Astrocyte of the spinal cord (primary cell): Measurements from ENCODE around the gene MTM1.

Source experiments
- DNase-seq: peaks from one replicate; pipeline ENCODE4 v3.0.0; 2011; ENCODE audit warnings: low read depth, low spot score
- H3K4me3 ChIP-seq: 2 replicates; pipeline ENCODE4 v1.5.1; 2011; ENCODE audit warnings: low read depth, mild to moderate bottlenecking, low read length, moderate library complexity
- in situ Hi-C: cut with HindIII; loops from 2 replicates; pipeline ENCODE4 v1.10.0; 2017; ENCODE audit warnings: low sequenced_read_pairs
- TF ChIP-seq, protein P1 (sequence below): IDR thresholded peaks from 2 replicates; pipeline ENCODE4 v1.5.1; 2012; ENCODE audit warnings: low read depth, mild to moderate bottlenecking, low read length, inconsistent platforms

MTM1 gene

DNA sequence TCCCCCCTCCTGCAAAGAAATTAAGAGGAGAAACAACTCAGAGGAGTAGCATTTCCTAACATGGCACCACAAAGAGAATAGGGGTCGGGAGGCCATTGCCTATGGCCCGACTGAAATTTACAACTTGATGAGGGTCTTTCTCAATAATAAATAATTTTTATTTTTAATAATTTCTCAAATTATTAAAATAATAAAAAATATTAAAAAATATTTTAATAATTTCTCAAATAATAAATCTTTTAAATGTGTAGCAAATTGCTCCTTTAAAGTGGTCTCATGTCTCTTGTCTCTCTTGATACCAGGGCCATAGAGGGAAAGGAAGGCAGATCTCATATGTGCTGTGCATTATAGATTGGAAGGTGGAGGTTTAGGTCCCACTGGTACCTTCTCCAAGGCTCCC is 75.5 kb downstream of the MTM1 start:
- TF ChIP-seq, protein P1, sequence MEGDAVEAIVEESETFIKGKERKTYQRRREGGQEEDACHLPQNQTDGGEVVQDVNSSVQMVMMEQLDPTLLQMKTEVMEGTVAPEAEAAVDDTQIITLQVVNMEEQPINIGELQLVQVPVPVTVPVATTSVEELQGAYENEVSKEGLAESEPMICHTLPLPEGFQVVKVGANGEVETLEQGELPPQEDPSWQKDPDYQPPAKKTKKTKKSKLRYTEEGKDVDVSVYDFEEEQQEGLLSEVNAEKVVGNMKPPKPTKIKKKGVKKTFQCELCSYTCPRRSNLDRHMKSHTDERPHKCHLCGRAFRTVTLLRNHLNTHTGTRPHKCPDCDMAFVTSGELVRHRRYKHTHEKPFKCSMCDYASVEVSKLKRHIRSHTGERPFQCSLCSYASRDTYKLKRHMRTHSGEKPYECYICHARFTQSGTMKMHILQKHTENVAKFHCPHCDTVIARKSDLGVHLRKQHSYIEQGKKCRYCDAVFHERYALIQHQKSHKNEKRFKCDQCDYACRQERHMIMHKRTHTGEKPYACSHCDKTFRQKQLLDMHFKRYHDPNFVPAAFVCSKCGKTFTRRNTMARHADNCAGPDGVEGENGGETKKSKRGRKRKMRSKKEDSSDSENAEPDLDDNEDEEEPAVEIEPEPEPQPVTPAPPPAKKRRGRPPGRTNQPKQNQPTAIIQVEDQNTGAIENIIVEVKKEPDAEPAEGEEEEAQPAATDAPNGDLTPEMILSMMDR, result no peak
- no peak for DNase-seq
- in situ Hi-C loops, result no loop called here
- H3K4me3 ChIP-seq, result no peak overlapping the region

DNA sequence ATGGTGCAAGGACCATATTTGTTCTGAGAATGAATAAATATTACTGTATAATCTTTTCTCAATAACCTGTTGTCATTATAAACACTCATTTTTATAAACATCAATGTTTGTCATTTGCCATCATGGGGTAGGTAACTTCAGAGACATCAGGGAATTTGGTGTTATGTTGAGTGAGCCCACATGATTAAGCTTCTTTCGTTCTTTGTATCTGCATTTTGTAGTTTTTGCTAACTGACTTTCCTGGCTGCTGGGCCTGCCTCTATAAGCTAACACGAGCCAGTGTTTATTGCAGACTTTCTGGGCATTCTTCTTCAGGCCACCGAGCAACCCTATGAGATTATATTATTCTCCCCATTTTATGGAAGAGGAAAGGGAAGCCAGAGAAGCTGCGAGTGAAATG is 76.0 kb downstream of the MTM1 start:
- no peak for DNase-seq
- H3K4me3 ChIP-seq, result no peak overlapping the region
- TF ChIP-seq, protein P1, result no peak
- in situ Hi-C loops, result no loop called here

DNA sequence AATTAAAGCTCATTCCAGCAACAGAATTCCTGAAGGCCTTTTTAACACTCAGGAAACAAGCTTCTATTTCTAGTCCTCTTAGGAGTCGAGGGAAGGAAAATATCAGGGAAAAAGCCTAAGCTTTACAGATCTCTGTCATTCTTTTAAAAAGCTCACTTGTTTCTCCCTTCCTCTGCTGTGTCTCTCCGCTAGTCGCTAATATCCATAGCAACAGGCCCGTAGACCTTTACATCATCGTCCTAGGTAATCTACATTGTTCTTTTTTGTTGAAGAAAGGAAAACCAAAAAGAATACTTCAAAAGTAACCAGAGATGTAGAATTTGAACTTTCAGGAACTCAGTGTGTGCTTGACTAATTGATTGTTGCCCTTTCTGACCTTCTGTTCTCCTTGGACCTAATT is 78.9 kb downstream of the MTM1 start:
- in situ Hi-C loops, result no loop called here
- no peak overlapping the region for H3K4me3 ChIP-seq
- no peak for DNase-seq
- TF ChIP-seq, protein P1, result no peak

DNA sequence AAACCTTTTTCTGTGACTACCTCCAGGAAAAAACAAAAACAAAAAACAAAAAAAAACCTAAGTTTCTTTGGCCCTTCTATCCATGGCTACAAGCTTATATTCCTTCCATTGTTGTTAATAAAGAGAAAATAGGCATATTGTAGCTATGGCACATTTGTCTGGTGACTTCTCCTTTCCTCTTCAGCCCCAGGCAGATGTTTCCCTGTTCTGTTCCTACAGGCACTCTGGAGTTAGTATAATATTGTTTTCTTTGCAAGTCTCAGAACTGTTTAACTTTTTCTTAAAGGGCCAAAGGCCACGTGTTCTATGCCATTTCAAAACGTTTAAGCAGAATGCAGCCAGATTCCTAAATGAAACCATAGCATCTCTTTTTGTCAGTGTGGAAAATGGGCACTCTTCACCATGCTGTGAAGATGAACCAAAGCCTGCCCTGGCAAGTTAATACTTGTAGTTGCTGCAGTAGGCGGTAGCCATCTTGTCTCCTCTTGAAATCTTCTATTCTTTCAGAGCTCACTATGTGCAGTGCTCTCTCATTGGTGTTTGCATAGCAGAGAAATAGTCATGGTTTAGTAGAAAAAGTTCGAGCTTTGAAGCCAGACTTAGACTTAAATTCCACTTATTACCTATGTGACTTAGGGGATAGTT is 80.0 kb downstream of the MTM1 start:
- in situ Hi-C loops, result no loop called here

DNA sequence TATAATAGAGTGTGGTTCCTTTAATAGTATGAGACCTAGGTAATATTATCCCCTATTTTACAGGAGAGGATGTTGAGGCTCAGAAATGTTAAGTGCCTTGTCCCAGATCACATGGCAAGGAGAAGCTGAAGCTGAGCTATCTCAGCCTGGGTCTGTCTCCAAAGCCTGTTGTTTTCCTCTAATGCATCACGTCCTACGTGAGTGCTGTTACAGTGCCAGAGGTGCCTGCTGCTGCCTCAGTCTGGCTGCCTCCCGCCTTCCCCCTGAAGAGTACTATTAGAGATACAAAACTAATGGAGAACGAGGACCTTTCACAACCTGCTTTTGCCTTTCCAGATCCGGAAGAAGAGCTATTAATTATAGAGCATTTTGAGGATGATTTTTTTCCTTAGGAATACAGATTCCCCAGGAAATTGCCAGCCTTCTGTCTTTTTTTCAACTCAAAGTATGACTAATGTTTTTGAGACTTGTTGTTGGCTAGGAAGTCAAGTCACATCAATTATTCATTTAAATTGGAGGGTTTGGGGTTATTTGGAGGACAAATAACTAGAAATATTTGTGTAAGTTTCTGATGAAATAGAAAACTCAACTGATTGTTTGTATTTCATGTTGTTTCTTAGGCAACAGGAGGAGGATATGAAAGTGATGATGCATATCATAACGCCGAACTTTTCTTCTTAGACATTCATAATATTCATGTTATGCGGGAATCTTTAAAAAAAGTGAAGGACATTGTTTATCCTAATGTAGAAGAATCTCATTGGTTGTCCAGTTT is 80.9 kb downstream of the MTM1 start:
- in situ Hi-C loops, result no loop called here
- peak; percentile 45 for DNase-seq

More for the DNA sequence above, 80.0 kb downstream of the MTM1 start:
- no peak overlapping the region for H3K4me3 ChIP-seq
- DNase-seq, result no peak
- TF ChIP-seq, protein P1, result no peak

DNA sequence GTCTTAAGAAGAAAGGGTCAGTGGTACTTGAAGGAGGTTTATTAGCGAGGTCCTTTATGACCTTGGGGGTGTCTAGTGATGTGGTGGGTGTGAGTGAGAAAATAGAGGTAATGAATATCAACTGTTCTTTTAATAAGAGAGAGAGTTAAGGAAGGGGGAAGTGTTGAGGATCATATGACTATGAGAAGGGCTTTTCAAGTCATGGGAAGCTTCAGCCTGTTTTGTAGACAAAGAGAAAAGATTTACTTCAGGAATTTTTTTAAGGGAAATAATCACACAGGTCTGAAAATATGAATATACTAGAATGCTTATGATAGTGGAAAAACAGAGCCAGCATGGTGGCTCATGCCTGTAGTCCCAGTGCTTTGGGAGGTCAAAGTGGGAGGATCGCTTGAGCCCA is 83.5 kb downstream of the MTM1 start:
- in situ Hi-C loops, result no loop called here
- no peak for DNase-seq
- no peak overlapping the region for H3K4me3 ChIP-seq
- TF ChIP-seq, protein P1, result no peak

More for the DNA sequence above, 80.9 kb downstream of the MTM1 start:
- TF ChIP-seq, protein P1, result no peak
- H3K4me3 ChIP-seq, result no peak overlapping the region
